OCI-LY3 (cell line): Measurements from ENCODE around the gene CYB561D1.

Source experiments
- H2AFZ ChIP-seq: fragments of 200-600, 300-600 bp; shearing (Covaris generic); 2 replicates; pipeline ENCODE4 v1.6.0; 2014; ENCODE audit warnings: antibody characterized with exemption, low read depth, low read length
- H3K27ac ChIP-seq: fragments of 200-600, 300-600 bp; sonication (generic); 2 replicates; pipeline ENCODE4 v1.5.1; 2014; ENCODE audit warnings: mild to moderate bottlenecking, low read length, moderate library complexity, mixed read lengths
- H3K27me3 ChIP-seq: fragments of 200-600, 300-600 bp; sonication (generic); 2 replicates; pipeline ENCODE4 v1.6.1; 2014; ENCODE audit warnings: low read depth, low read length, mixed read lengths
- H3K36me3 ChIP-seq: fragments of 200-600, 300-600 bp; sonication (generic); replicated peaks from 2 replicates; pipeline ENCODE3; 2014; ENCODE audit warnings: low read depth, low read length, mixed read lengths
- H3K4me1 ChIP-seq: fragments of 300-600, 200-600 bp; sonication (generic); 2 replicates; pipeline ENCODE4 v1.6.1; 2014; ENCODE audit warnings: low read length, mixed read lengths
- H3K4me2 ChIP-seq: fragments of 200-600, 300-600 bp; sonication (generic); 2 replicates; pipeline ENCODE4 v1.6.1; 2014; ENCODE audit warnings: low read length, mixed read lengths
- H3K4me3 ChIP-seq: fragments of 300-600, 200-600 bp; sonication (generic); 2 replicates; pipeline ENCODE4 v1.5.1; 2014; ENCODE audit warnings: antibody characterized with exemption, mild to moderate bottlenecking, low read length, moderate library complexity
- H3K79me2 ChIP-seq: fragments of 300-600, 200-600 bp; shearing (Covaris generic); 2 replicates; pipeline ENCODE4 v1.6.1; 2014; ENCODE audit warnings: mild to moderate bottlenecking, low read length, mixed read lengths
- H3K9ac ChIP-seq: fragments of 300-600, 200-600 bp; shearing (Covaris generic); 2 replicates; pipeline ENCODE4 v1.6.0; 2014; ENCODE audit warnings: mild to moderate bottlenecking, low read length, moderate library complexity
- H3K9me3 ChIP-seq: fragments of 200-600, 300-600 bp; shearing (Covaris generic); 2 replicates; pipeline ENCODE4 v1.6.1; 2014; ENCODE audit warnings: low read length, mixed read lengths; ENCODE audit not compliant: insufficient read depth
- H4K20me1 ChIP-seq: fragments of 200-600, 300-600 bp; sonication (generic); 2 replicates; pipeline ENCODE4 v1.6.1; 2016; ENCODE audit warnings: low read length, mixed read lengths; ENCODE audit not compliant: insufficient read depth
- EZH2phosphoT487 ChIP-seq: fragments of 200-600 bp; shearing (Covaris generic); IDR thresholded peaks from 2 replicates; pipeline ENCODE4 v1.6.1; 2018; ENCODE audit warnings: antibody characterized with exemption, mixed run types, low read depth
- TF ChIP-seq, protein P1 (sequence below): fragments of 200-600, 300-600 bp; sonication (generic); IDR thresholded peaks from 2 replicates; pipeline ENCODE4 v1.5.1; 2014; ENCODE audit warnings: antibody characterized with exemption, low read length, low read depth

CYB561D1 gene

DNA sequence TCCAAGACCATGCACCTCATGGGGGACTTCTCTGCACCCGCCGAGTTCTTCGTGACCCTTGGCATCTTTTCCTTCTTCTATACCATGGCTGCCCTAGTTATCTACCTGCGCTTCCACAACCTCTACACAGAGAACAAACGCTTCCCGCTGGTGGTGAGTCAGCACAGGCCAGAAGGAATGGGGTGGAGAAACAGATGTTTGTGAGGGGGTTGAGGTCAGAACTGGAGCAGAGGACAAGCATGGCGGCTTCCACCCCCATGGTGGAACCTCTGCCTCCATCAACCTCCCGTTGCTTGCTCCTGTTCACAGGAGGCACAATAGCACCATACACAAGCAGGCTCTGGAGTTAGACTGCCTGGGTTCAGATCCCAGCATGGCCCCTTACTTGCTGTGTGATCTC, 17.1 kb upstream of the CYB561D1 start:
- H3K4me3 ChIP-seq: no peak overlapping the region

DNA sequence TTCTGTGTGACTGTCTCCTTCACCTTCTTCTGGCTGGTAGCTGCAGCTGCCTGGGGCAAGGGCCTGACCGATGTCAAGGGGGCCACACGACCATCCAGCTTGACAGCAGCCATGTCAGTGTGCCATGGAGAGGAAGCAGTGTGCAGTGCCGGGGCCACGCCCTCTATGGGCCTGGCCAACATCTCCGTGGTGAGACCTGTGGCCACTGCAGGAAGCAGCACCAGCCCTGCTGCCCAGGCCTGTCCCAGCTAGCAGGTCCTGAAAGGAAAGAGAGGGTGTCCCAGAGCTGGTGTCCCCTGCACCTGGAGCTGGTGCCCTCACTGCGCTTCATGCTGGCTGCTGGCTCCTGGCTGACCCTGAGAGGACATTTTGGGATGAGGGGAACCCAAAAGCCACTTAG, 16.1 kb upstream of the CYB561D1 start:
- Histone ChIP-seq H3K27me3 (peaks cover 5% of the 10 kb centered on the region), H3K4me3 (no peak overlapping the region)

More for the DNA sequence above, 17.1 kb upstream of the CYB561D1 start:
- Histone ChIP-seq H3K27me3 (peaks cover 7% of the 10 kb centered on the region), H3K79me2 (no peaks in the 10 kb centered on the region), H3K4me2 (no peak overlapping the region), H3K27ac (no peak overlapping the region), H3K9me3 (no peaks in the 10 kb centered on the region), H2AFZ (no peak overlapping the region), H4K20me1 (no peaks in the 10 kb centered on the region), H3K36me3 (no peaks in the 10 kb centered on the region), H3K9ac (no peak overlapping the region), H3K4me1 (no peaks in the 10 kb centered on the region)
- TF ChIP-seq, protein P1, sequence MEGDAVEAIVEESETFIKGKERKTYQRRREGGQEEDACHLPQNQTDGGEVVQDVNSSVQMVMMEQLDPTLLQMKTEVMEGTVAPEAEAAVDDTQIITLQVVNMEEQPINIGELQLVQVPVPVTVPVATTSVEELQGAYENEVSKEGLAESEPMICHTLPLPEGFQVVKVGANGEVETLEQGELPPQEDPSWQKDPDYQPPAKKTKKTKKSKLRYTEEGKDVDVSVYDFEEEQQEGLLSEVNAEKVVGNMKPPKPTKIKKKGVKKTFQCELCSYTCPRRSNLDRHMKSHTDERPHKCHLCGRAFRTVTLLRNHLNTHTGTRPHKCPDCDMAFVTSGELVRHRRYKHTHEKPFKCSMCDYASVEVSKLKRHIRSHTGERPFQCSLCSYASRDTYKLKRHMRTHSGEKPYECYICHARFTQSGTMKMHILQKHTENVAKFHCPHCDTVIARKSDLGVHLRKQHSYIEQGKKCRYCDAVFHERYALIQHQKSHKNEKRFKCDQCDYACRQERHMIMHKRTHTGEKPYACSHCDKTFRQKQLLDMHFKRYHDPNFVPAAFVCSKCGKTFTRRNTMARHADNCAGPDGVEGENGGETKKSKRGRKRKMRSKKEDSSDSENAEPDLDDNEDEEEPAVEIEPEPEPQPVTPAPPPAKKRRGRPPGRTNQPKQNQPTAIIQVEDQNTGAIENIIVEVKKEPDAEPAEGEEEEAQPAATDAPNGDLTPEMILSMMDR: no peak
- no peak for TF ChIP-seq EZH2phosphoT487

DNA sequence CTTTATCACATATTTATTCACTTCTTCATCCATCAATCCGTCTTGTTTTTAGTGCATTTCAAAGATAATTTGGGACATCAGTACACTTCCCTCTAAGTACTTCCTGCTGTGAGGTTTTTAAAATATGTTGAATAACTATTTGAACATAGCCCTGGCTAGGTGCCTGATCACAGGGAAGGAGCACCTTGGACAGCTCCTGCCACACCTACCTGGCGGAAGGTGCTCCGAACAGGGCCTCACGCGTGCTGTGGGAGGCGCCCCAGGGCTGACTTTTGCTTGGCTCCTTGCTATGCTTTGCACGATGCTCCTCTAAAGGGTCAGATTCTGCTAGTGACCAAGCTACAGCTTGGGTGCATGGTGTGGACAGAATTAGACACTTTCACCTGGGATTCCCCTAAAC, 15.1 kb upstream of the CYB561D1 start:
- Histone ChIP-seq H3K4me1 (peaks cover 4% of the 10 kb centered on the region; the same call in 1 of the 2 replicates), H3K9ac (no peak overlapping the region), H3K27ac (no peak overlapping the region), H4K20me1 (no peaks in the 10 kb centered on the region), H3K9me3 (no peaks in the 10 kb centered on the region), H3K79me2 (no peaks in the 10 kb centered on the region), H3K27me3 (no peaks in the 10 kb centered on the region), H3K4me2 (no peak overlapping the region), H2AFZ (no peak overlapping the region), H3K36me3 (no peaks in the 10 kb centered on the region), H3K4me3 (no peak overlapping the region)
- TF ChIP-seq, protein P1: no peak
- TF ChIP-seq EZH2phosphoT487: no peak

More for the DNA sequence above, 16.1 kb upstream of the CYB561D1 start:
- TF ChIP-seq, protein P1: no peak
- TF ChIP-seq EZH2phosphoT487: no peak
- H3K4me1 ChIP-seq: peaks cover under 1% of the 10 kb centered on the region; the same call in 1 of the 2 replicates
- no peak overlapping the region for H3K9ac ChIP-seq
- no peaks in the 10 kb centered on the region for H3K36me3 ChIP-seq
- H3K9me3 ChIP-seq: no peaks in the 10 kb centered on the region
- no peaks in the 10 kb centered on the region for H3K79me2 ChIP-seq
- H2AFZ ChIP-seq: no peak overlapping the region
- no peak overlapping the region for H3K4me2 ChIP-seq
- no peak overlapping the region for H3K27ac ChIP-seq
- H4K20me1 ChIP-seq: no peaks in the 10 kb centered on the region

DNA sequence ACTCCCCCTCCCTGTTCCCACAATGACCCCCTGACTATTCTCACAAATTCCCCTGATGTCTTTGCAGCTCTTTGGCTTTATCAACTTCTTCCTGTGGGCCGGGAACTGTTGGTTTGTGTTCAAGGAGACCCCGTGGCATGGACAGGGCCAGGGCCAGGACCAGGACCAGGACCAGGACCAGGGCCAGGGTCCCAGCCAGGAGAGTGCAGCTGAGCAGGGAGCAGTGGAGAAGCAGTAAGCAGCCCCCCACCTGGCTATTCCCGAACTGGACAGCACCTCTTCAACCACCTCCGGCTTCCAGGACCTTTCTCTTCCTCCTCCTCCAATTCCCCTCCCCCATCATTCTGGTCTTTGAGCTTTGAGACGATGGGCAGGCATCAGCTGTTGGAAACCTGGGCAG, 14.6 kb upstream of the CYB561D1 start:
- Histone ChIP-seq H3K4me1 (peaks cover 4% of the 10 kb centered on the region; the same call in 1 of the 2 replicates), H3K27me3 (no peaks in the 10 kb centered on the region), H2AFZ (no peak overlapping the region), H4K20me1 (no peaks in the 10 kb centered on the region), H3K9ac (no peak overlapping the region), H3K36me3 (no peaks in the 10 kb centered on the region), H3K4me2 (no peak overlapping the region), H3K9me3 (no peaks in the 10 kb centered on the region), H3K4me3 (no peak overlapping the region), H3K79me2 (peaks cover 2% of the 10 kb centered on the region), H3K27ac (no peak overlapping the region)
- TF ChIP-seq EZH2phosphoT487: no peak
- TF ChIP-seq, protein P1: no peak
